Muscle layer of colon (tissue), 2 donors: ENCODE data around the gene GRIP1.

ENCODE experiments used
- H3K27ac ChIP-seq: one replicate; pipeline ENCODE4 v1.7.0; 2013; ENCODE audit warnings: low read depth, mild to moderate bottlenecking, low read length, moderate library complexity
- H3K27me3 ChIP-seq, 2 donors: one replicate each; pipeline ENCODE4 v1.7.0; 2013; ENCODE audit warnings: low read length in 2 of 2, mild to moderate bottlenecking in 2 of 2; ENCODE audit not compliant: insufficient read depth in 2 of 2, control insufficient read depth in 1 of 2
- H3K36me3 ChIP-seq: one replicate; pipeline ENCODE4 v1.7.0; 2013; ENCODE audit warnings: mild to moderate bottlenecking, low read length; ENCODE audit not compliant: insufficient read depth
- H3K4me1 ChIP-seq: one replicate; pipeline ENCODE4 v1.7.0; 2013; ENCODE audit warnings: mild to moderate bottlenecking, low read length; ENCODE audit not compliant: insufficient read depth
- H3K4me3 ChIP-seq, 2 donors: one replicate each; pipeline ENCODE4 v1.7.0; 2013; ENCODE audit warnings: low read length in 2 of 2, low read depth in 1 of 2, mild to moderate bottlenecking in 1 of 2, moderate library complexity in 1 of 2
- H3K9ac ChIP-seq: one replicate; pipeline ENCODE4 v1.7.0; 2013; ENCODE audit warnings: low read length
- H3K9me3 ChIP-seq: one replicate; pipeline ENCODE4 v1.7.0; 2013; ENCODE audit warnings: mild to moderate bottlenecking, low read length
- donor health status: abdominal sarcoma.
- donor health status: Adenocarcinoma of cecum.

Gene GRIP1

DNA sequence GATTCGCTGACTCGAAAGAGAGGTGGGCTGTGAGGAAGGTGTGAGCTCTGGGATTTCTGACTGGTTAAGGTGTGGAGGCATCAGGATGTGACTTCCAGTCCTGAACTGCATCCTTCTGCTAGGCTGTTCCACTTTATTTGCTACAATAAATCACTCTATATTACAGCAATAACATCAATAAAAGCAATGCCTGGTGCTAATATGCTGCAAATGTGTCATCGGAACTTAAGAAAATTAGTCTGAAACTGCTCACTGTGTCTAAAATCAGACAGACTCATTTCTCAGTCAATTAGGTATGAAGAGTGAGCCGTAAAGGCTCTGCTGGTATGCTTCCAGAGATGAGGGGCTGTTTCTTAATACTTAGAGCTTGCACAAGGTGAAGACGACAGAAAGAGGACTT, 250.0 kb downstream of the GRIP1 start:
- H3K9ac ChIP-seq: no peak overlapping the region
- no peaks in the 10 kb centered on the region for H3K27me3 ChIP-seq
- no peaks in the 10 kb centered on the region for H3K4me1 ChIP-seq
- H3K9me3 ChIP-seq: no peaks in the 10 kb centered on the region
- H3K36me3 ChIP-seq: peaks cover 3% of the 10 kb centered on the region
- H3K4me3 ChIP-seq: no peak overlapping the region
- H3K27ac ChIP-seq: no peak overlapping the region

- Histone ChIP-seq H3K9me3 (no peaks in the 10 kb centered on the region), H3K4me3 (no peak overlapping the region), H3K27ac (no peak overlapping the region), H3K36me3 (peaks cover 3% of the 10 kb centered on the region), H3K9ac (no peak overlapping the region), H3K27me3 (no peaks in the 10 kb centered on the region), H3K4me1 (no peaks in the 10 kb centered on the region)
Measured at GRCh38 chr12:66428261-66428660, 250.6 kb downstream of the GRIP1 start.

DNA sequence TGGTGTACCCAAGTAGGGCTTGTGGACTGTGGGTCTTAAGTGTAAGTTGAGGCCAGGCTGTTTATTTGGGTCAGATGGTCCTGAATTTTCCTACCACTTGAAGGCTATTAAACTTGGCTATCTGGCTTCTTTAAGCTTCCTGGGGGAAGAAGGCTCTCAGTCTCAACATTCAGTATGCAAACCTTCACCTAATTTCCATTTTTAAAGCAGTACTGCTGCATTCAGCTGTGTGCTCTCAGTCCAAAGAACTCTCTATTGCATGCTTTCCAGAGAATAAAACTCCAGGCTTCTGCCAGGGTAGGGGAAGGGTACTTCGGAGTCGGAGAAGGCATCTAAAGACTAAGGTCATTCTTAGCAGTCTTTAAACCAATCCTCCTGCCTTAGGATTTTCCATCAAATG, 252.2 kb downstream of the GRIP1 start:
- no peak overlapping the region for H3K4me3 ChIP-seq
- no peaks in the 10 kb centered on the region for H3K9me3 ChIP-seq
- no peaks in the 10 kb centered on the region for H3K4me1 ChIP-seq
- H3K9ac ChIP-seq: no peak overlapping the region
- no peaks in the 10 kb centered on the region for H3K27me3 ChIP-seq
- peaks cover 3% of the 10 kb centered on the region for H3K36me3 ChIP-seq
- no peak overlapping the region for H3K27ac ChIP-seq

GRCh38 chr12:66423266-66423665, 255.6 kb downstream of the GRIP1 start:
- no peaks in the 10 kb centered on the region for H3K9me3 ChIP-seq
- H3K9ac ChIP-seq: no peak overlapping the region
- no peaks in the 10 kb centered on the region for H3K27me3 ChIP-seq
- H3K4me3 ChIP-seq: no peak overlapping the region
- no peaks in the 10 kb centered on the region for H3K4me1 ChIP-seq
- no peak overlapping the region for H3K27ac ChIP-seq
- no peaks in the 10 kb centered on the region for H3K36me3 ChIP-seq

- Histone ChIP-seq H3K27ac (no peak overlapping the region), H3K36me3 (no peaks in the 10 kb centered on the region), H3K9ac (no peak overlapping the region), H3K4me1 (no peaks in the 10 kb centered on the region), H3K4me3 (no peak overlapping the region), H3K27me3 (no peaks in the 10 kb centered on the region), H3K9me3 (no peaks in the 10 kb centered on the region)
Measured at GRCh38 chr12:66418908-66419307, 260.0 kb downstream of the GRIP1 start.

DNA sequence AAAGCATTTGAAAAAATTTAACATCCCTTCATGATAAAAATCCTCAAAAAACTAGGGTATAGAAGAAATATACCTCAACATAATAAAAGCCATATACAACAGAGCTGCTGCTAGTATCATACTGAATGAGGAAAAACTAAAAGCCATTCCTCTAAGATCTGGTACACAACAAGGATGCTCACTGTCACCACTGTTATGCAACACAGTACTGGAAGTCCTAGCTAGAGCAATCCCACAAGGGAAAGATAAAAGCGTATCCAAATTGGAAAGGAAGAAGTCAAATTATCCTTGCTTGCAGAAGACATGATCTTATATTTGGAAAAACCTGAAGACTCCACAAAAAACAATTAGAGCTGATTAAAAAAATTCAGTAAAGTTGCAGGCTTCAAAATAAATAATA, 261.7 kb downstream of the GRIP1 start:
- H3K27me3 ChIP-seq: no peaks in the 10 kb centered on the region
- H3K27ac ChIP-seq: no peak overlapping the region
- H3K36me3 ChIP-seq: no peaks in the 10 kb centered on the region
- no peaks in the 10 kb centered on the region for H3K9me3 ChIP-seq
- H3K9ac ChIP-seq: no peak overlapping the region
- H3K4me3 ChIP-seq: no peak overlapping the region
- H3K4me1 ChIP-seq: no peaks in the 10 kb centered on the region

DNA sequence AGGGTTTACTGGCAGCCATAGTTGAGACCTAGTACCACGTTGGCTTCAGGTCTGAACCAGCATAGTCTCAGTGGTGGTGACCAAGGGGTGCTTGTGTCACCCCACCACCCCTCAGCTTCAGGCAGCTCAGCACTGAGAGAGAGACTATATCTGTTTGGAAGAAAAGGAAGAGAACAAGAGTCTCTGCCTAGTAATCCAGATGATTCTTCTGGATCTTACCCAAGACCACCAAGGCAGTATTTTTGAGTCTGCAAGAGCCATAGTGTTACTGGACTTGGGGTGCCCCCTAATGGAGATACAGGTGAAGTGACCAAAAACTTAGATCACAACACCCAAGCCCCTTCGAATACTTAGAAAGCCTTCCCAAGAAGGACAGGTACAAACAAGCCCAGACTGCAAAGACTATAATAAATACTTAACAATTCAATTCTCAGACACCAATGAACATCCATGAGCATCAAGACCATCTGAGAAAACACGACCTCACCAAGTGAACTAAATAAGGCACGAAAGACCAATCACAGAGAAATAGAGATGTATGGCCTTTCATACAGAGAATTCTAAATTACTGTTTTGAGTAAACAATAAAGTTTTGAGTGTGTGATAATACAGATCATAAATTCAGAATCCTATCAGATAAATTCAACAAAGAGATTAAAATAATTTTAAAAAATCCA, 269.5 kb downstream of the GRIP1 start:
- no peaks in the 10 kb centered on the region for H3K4me1 ChIP-seq
- no peak overlapping the region for H3K4me3 ChIP-seq
- H3K9me3 ChIP-seq: no peaks in the 10 kb centered on the region
- no peaks in the 10 kb centered on the region for H3K36me3 ChIP-seq
- H3K27me3 ChIP-seq: no peaks in the 10 kb centered on the region
- no peak overlapping the region for H3K9ac ChIP-seq
- H3K27ac ChIP-seq: no peak overlapping the region

DNA sequence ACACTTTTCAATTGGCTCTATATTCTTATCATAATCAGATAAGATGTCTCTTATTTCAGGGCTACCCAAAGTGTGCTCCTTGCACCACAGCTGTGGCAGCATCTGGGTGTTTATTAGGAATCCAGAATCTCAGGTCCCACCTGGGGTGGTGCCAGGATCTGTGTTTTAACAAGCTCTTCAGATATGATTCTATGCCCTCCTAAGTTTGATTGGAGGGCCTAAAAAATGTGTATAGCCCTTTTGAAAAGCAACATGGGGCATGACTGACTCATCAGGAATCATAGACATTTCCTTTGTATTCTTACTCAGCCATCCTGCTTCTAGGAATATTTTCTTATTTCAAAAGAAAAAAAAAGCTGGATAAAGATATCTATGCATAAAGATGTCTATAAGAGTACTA, 273.5 kb downstream of the GRIP1 start:
- Histone ChIP-seq H3K4me3 (no peak overlapping the region), H3K4me1 (peaks cover 10% of the 10 kb centered on the region), H3K27me3 (no peaks in the 10 kb centered on the region), H3K9ac (no peak overlapping the region), H3K27ac (no peak overlapping the region), H3K36me3 (no peaks in the 10 kb centered on the region), H3K9me3 (no peaks in the 10 kb centered on the region)

DNA sequence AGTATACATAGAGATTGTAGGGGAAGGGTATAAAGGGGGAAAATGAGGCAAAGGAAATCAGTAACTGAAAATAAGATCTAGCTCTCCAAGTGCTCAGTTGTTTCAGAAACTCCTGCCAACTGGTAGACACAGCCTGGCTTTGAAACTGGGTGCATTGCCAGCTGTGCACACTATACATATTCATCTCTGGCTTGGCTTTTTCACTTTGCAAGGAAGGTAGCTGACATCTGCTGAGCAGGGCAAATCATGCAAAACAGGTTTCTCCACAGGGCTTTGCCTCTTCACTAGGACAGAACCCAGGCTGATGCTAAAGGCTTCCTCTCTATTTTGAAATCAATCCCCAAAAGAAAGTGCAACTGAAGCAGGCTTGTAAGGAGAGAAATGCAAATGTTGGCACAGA, 275.1 kb downstream of the GRIP1 start:
- no peaks in the 10 kb centered on the region for H3K27me3 ChIP-seq
- peaks cover 26% of the 10 kb centered on the region for H3K4me1 ChIP-seq
- no peaks in the 10 kb centered on the region for H3K36me3 ChIP-seq
- no peak overlapping the region for H3K4me3 ChIP-seq
- no peak overlapping the region for H3K27ac ChIP-seq
- H3K9ac ChIP-seq: no peak overlapping the region
- no peaks in the 10 kb centered on the region for H3K9me3 ChIP-seq

DNA sequence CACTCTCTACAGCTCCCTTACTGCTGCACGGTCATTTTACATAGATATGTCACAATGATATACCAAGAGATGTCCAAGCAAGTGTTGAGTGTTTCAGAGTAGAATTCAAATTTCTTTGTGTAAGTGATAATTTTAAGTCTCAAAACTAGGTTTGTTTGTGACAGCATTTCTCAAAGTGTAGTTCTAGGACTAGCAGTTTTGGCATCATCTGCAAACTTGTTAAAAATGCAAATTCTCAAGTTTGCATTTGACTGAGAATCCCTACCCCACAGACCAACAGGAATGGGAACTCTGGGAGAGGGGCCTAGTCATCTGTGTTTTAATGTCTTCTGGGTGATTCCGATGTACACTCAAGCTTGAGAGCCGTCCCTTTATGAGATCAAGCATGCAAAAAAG, 279.0 kb downstream of the GRIP1 start:
- H3K27me3 ChIP-seq: no peaks in the 10 kb centered on the region
- H3K9me3 ChIP-seq: no peaks in the 10 kb centered on the region
- H3K4me1 ChIP-seq: peaks cover 29% of the 10 kb centered on the region
- no peaks in the 10 kb centered on the region for H3K36me3 ChIP-seq
- no peak overlapping the region for H3K9ac ChIP-seq
- H3K4me3 ChIP-seq: no peak overlapping the region
- H3K27ac ChIP-seq: no peak overlapping the region

DNA sequence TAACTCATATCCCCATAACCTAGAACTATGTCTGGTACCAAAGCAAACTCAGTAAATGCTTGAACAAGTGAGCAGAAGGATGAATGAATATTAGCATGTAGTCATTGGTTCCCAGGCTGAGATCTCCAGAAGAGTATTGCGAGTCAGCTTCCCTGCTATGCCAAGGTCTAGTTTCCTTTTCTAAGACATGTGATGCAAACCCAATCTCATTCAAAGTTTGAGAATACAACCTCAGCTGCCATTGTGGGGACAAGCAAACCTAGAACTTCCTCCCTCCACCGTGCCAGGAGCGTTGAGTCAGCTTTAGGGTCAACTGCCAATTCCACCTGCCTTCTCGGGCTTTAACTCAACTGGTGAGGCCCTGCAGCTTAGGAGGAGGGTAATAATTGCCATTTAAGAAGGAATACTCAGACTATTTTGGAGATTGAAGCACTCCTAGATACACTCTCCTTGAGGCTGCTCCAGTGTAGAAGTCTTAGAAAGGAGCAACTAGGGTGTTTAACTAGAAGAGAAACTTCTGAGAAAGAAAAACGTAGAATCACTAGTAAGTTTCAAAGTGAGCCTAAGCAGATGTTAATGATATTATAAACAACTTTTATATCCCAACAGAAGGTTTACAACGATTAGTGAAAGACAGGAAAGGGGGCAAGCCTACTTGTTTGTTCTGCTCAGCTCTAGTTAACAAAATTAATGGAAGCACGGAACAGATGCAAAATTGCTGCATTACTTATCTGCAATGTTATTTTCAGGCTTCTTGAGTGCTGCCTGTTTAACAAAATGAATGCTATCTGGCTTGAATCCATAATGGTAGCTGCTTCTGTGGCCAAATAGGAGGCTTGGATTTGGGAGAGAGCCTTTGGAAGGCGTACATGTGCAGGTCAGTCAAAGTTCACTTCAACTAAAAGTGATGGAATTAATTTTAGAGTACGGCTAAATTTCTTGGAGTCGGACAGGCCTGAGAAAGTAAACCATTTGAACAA, 279.7 kb downstream of the GRIP1 start:
- no peak overlapping the region for H3K9ac ChIP-seq
- no peaks in the 10 kb centered on the region for H3K36me3 ChIP-seq
- H3K4me1 ChIP-seq: peaks cover 29% of the 10 kb centered on the region
- H3K9me3 ChIP-seq: no peaks in the 10 kb centered on the region
- H3K4me3 ChIP-seq: peak overlapping the region in 1 of 2 donors; percentile 6
- no peaks in the 10 kb centered on the region for H3K27me3 ChIP-seq
- no peak overlapping the region for H3K27ac ChIP-seq
